Gastrocnemius medialis (tissue), 4 donors: ENCODE data around the gene PPM1F.
"Not testable (repeated sequence)": the region's sequence is repeated elsewhere in the genome, so short reads cannot be mapped to it uniquely, and the experiment has no call there.

ENCODE experiments used
- POLR2A ChIP-seq, 2 donors: fragments of 450-650 bp; IDR thresholded peaks; one replicate each; pipeline ENCODE4 v1.6.1; 2017; ENCODE audit warnings: antibody characterized with exemption in 2 of 2, mild to moderate bottlenecking in 2 of 2, moderate library complexity in 2 of 2
- TF ChIP-seq, protein P1 (sequence below), 5 experiments: fragments of 450-650 bp in 3 of 5; fragments of 200-600 bp in 2 of 5; sonication (generic) in 2 of 5; IDR thresholded peaks in 4 of 5; conservative IDR thresholded peaks in 1 of 5; 1 replicate in 4 of 5; 2 replicates in 1 of 5; pipeline ENCODE4 v1.5.1; 2016 to 2019; ENCODE audit warnings: antibody characterized with exemption in 5 of 5, mild to moderate bottlenecking in 3 of 5, moderate library complexity in 3 of 5

DNA sequence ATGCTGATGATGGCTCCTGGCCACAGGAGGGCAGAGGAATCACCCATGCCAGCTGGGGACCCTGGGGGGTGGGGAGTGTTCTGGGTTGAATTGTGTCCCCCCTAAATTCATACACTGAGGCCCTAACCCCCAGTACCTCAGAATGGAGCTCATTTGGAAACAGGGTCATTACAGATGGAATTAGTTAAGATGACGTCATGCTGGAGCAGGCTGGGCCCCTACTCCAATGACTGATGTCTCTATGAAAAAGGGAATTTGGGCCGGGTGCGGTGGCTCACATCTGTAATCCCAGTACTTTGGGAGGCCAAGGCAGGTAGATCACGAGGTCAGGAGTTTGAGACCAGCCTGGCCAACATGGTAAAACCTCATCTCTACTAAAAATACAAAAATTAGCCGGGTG lies 12.7 kb downstream of the PPM1F start:
- TF ChIP-seq, protein P1, sequence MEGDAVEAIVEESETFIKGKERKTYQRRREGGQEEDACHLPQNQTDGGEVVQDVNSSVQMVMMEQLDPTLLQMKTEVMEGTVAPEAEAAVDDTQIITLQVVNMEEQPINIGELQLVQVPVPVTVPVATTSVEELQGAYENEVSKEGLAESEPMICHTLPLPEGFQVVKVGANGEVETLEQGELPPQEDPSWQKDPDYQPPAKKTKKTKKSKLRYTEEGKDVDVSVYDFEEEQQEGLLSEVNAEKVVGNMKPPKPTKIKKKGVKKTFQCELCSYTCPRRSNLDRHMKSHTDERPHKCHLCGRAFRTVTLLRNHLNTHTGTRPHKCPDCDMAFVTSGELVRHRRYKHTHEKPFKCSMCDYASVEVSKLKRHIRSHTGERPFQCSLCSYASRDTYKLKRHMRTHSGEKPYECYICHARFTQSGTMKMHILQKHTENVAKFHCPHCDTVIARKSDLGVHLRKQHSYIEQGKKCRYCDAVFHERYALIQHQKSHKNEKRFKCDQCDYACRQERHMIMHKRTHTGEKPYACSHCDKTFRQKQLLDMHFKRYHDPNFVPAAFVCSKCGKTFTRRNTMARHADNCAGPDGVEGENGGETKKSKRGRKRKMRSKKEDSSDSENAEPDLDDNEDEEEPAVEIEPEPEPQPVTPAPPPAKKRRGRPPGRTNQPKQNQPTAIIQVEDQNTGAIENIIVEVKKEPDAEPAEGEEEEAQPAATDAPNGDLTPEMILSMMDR (IDR thresholded peaks at IDR 0.05 in 4 of 5, conservative IDR thresholded peaks at IDR 0.05 in 1 of 5): not testable (repeated sequence)
- TF ChIP-seq POLR2A (IDR thresholded peaks at IDR 0.05): not testable (repeated sequence)
